Measurements from ENCODE around the gene THBS2.

Gene THBS2

DNA sequence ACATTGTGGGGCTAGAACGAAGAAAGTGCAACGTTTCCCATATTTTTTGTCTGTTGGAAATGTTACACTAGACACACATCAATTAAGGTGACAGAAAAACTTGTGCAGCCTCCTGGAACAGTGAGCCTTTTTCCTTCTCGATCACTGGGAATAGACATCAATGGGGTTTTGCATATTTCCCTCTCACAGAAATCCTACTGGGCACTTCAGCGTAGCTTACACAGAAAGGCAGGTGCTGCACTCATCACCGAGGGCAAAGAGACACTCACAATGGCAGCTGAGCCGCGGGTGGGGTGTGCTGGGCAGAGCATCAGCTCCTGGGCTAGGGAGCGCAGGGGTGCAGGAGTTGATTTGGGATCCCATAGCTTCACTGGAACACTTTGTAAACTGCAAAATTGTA, 64.5 kb downstream of the THBS2 start:
- no peaks in the 10 kb centered on the region for H3K36me3 ChIP-seq (ENCODE audit: insufficient read depth, low read length)
- H3K4me2 ChIP-seq (ENCODE audit: low read depth, low read length, poor library complexity, severe bottlenecking) = no peak overlapping the region
- no peaks in the 10 kb centered on the region for H3K79me2 ChIP-seq (ENCODE audit: insufficient read depth, low read length)
- no peaks in the 10 kb centered on the region for H3K27me3 ChIP-seq (ENCODE audit: insufficient read depth, low read length, poor library complexity, severe bottlenecking)
- no peak overlapping the region for H3K9ac ChIP-seq (ENCODE audit: low read depth, low read length, poor library complexity, severe bottlenecking)
- H4K20me1 ChIP-seq (ENCODE audit: insufficient read depth, low read length, poor library complexity, severe bottlenecking) = no peaks in the 10 kb centered on the region
- H3F3A ChIP-seq (ENCODE audit: low read depth) = no peaks in the 10 kb centered on the region
- no peak overlapping the region for H2AFZ ChIP-seq (ENCODE audit: low read length)
- H3K4me1 ChIP-seq (ENCODE audit: insufficient read depth, low read length, poor library complexity, severe bottlenecking) = no peaks in the 10 kb centered on the region
- peaks cover 15% of the 10 kb centered on the region; the same call in 1 of the 2 replicates for H3K9me3 ChIP-seq (ENCODE audit: insufficient read depth, low read depth, low read length)
- H3K4me3 ChIP-seq (ENCODE audit: low read length, poor library complexity, severe bottlenecking) = no peak overlapping the region
- TF ChIP-seq, protein P1, sequence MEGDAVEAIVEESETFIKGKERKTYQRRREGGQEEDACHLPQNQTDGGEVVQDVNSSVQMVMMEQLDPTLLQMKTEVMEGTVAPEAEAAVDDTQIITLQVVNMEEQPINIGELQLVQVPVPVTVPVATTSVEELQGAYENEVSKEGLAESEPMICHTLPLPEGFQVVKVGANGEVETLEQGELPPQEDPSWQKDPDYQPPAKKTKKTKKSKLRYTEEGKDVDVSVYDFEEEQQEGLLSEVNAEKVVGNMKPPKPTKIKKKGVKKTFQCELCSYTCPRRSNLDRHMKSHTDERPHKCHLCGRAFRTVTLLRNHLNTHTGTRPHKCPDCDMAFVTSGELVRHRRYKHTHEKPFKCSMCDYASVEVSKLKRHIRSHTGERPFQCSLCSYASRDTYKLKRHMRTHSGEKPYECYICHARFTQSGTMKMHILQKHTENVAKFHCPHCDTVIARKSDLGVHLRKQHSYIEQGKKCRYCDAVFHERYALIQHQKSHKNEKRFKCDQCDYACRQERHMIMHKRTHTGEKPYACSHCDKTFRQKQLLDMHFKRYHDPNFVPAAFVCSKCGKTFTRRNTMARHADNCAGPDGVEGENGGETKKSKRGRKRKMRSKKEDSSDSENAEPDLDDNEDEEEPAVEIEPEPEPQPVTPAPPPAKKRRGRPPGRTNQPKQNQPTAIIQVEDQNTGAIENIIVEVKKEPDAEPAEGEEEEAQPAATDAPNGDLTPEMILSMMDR (conservative IDR thresholded peaks at IDR 0.05; ENCODE audit: low read length) = no peak
- TF ChIP-seq EZH2phosphoT487 (IDR thresholded peaks at IDR 0.05; ENCODE audit: borderline replicate concordance) = no peak
- H3K9me2 ChIP-seq (replicated peaks; ENCODE audit: low read depth, low read length) = no peaks in the 10 kb centered on the region

DNA sequence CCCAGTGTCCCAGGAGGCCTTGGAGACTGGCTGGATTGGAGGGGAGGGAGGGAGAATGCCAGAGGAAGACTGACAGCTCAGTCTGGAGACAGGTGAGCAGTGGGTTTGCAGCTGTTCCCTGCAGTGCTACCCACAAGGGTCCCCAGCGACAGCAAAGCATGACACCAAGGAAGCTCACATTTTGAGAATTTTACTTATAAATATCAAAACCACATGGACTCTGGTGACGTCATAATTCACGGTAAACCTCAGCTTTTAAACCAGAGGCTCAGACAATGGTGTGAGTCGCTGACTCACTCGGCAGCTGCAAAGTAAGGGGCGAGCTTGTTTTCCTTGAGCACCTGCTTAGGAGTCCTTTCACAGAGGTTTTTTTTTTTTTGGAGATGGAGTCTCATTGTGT, 65.2 kb downstream of the THBS2 start:
- H3K9ac ChIP-seq (ENCODE audit: low read depth, low read length, poor library complexity, severe bottlenecking) = no peak overlapping the region
- no peak overlapping the region for H3K4me2 ChIP-seq (ENCODE audit: low read depth, low read length, poor library complexity, severe bottlenecking)
- H2AFZ ChIP-seq (ENCODE audit: low read length) = no peak overlapping the region
- H3K79me2 ChIP-seq (ENCODE audit: insufficient read depth, low read length) = no peaks in the 10 kb centered on the region
- no peaks in the 10 kb centered on the region for H4K20me1 ChIP-seq (ENCODE audit: insufficient read depth, low read length, poor library complexity, severe bottlenecking)
- H3F3A ChIP-seq (ENCODE audit: low read depth) = no peaks in the 10 kb centered on the region
- no peaks in the 10 kb centered on the region for H3K9me2 ChIP-seq (replicated peaks; ENCODE audit: low read depth, low read length)
- no peaks in the 10 kb centered on the region for H3K36me3 ChIP-seq (ENCODE audit: insufficient read depth, low read length)
- H3K4me3 ChIP-seq (ENCODE audit: low read length, poor library complexity, severe bottlenecking) = no peak overlapping the region
- H3K4me1 ChIP-seq (ENCODE audit: insufficient read depth, low read length, poor library complexity, severe bottlenecking) = no peaks in the 10 kb centered on the region
- peaks cover 17% of the 10 kb centered on the region; the same call in 1 of the 2 replicates for H3K9me3 ChIP-seq (ENCODE audit: insufficient read depth, low read depth, low read length)
- TF ChIP-seq, protein P1 (conservative IDR thresholded peaks at IDR 0.05; ENCODE audit: low read length) = no peak
- no peak for TF ChIP-seq EZH2phosphoT487 (IDR thresholded peaks at IDR 0.05; ENCODE audit: borderline replicate concordance)
- no peaks in the 10 kb centered on the region for H3K27me3 ChIP-seq (ENCODE audit: insufficient read depth, low read length, poor library complexity, severe bottlenecking)

GRCh38 chr6:169188051-169188470, 65.6 kb downstream of the THBS2 start:
- H3K4me2 ChIP-seq (ENCODE audit: low read depth, low read length, poor library complexity, severe bottlenecking) = no peak overlapping the region

More at GRCh38 chr6:169188051-169188470, 65.6 kb downstream of the THBS2 start:
- no peaks in the 10 kb centered on the region for H3K79me2 ChIP-seq (ENCODE audit: insufficient read depth, low read length)
- no peaks in the 10 kb centered on the region for H3F3A ChIP-seq (ENCODE audit: low read depth)
- no peaks in the 10 kb centered on the region for H3K36me3 ChIP-seq (ENCODE audit: insufficient read depth, low read length)
- H4K20me1 ChIP-seq (ENCODE audit: insufficient read depth, low read length, poor library complexity, severe bottlenecking) = no peaks in the 10 kb centered on the region
- no peaks in the 10 kb centered on the region for H3K4me1 ChIP-seq (ENCODE audit: insufficient read depth, low read length, poor library complexity, severe bottlenecking)
- no peaks in the 10 kb centered on the region for H3K27me3 ChIP-seq (ENCODE audit: insufficient read depth, low read length, poor library complexity, severe bottlenecking)
- no peaks in the 10 kb centered on the region for H3K9me2 ChIP-seq (replicated peaks; ENCODE audit: low read depth, low read length)
- H3K4me3 ChIP-seq (ENCODE audit: low read length, poor library complexity, severe bottlenecking) = no peak overlapping the region
- H3K9me3 ChIP-seq (ENCODE audit: insufficient read depth, low read depth, low read length) = peaks cover 17% of the 10 kb centered on the region; the same call in 1 of the 2 replicates
- no peak overlapping the region for H3K9ac ChIP-seq (ENCODE audit: low read depth, low read length, poor library complexity, severe bottlenecking)
- TF ChIP-seq, protein P1 (conservative IDR thresholded peaks at IDR 0.05; ENCODE audit: low read length) = no peak
- TF ChIP-seq EZH2phosphoT487 (IDR thresholded peaks at IDR 0.05; ENCODE audit: borderline replicate concordance) = no peak
- H2AFZ ChIP-seq (ENCODE audit: low read length) = no peak overlapping the region
